Chondrocyte (in vitro differentiated cells): ENCODE results near the gene NHP2. TPM values are rescaled to one million over a fixed set of nuclear protein-coding genes. Genes with fewer than 3 reads are reported as not detected.

Source experiments
- DNase-seq: peaks from one replicate; pipeline ENCODE4 v3.0.0; 2021; ENCODE audit warnings: mixed read lengths, low spot score
- H3K27ac Mint-ChIP-seq: one replicate; pipeline ENCODE4 v1.8.0; 2021; ENCODE audit warnings: mild to moderate bottlenecking, moderate library complexity, mixed read lengths; ENCODE audit not compliant: unreplicated experiment
- H3K27me3 Mint-ChIP-seq: 2 replicates; pipeline ENCODE4 v1.8.0; 2021; ENCODE audit warnings: low read depth, mixed read lengths
- H3K36me3 Mint-ChIP-seq: 2 replicates; pipeline ENCODE4 v1.8.0; 2021; ENCODE audit warnings: low read depth, mixed read lengths
- H3K4me1 Mint-ChIP-seq: 2 replicates; pipeline ENCODE4 v1.8.0; 2021; ENCODE audit warnings: low read depth, mild to moderate bottlenecking, mixed read lengths
- H3K4me3 Mint-ChIP-seq: one replicate; pipeline ENCODE4 v1.8.0; 2021; ENCODE audit warnings: mild to moderate bottlenecking, moderate library complexity, mixed read lengths; ENCODE audit not compliant: unreplicated experiment
- H3K9me3 Mint-ChIP-seq: 2 replicates; pipeline ENCODE4 v1.8.0; 2021; ENCODE audit warnings: low read depth, mixed read lengths
- total RNA-seq: library from RNA; stranded (reverse); gene quantifications from 3 replicates; pipeline ENCODE4 v1.2.1, GENCODE V29; 2021
- TF ChIP-seq, protein P1 (sequence below): fragments of 200-600 bp; sonication (generic); IDR thresholded peaks from 2 replicates; pipeline ENCODE4 v1.5.0; 2021; ENCODE audit warnings: antibody characterized with exemption, mild to moderate bottlenecking, moderate library complexity

Gene NHP2
- total RNA-seq, 1 donor from 2014 or later, result 74.1 TPM

DNA sequence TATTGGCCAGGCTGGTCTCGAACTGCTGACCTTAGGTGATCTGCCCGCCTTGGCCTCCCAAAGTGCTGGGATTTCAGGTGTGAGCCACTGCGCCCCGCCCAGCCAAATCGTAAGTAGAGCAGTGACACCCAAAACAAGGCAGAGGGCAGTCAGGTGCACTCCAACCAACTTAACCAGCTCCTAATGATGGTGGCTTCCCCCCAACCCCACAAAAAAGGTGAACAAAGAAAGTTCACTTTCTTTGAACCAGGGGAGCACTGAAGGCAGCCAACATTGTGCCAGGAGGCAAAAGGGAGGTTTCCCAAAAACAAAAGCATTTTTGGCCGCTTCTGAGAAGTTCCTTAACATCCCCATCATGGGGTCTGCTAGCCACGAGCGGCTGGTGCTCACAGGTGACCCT lies 23.9 kb upstream of the NHP2 start:
- Mint-ChIP-seq H3K27ac (no peak overlapping the region), H3K4me1 (no peaks in the 10 kb centered on the region), H3K4me3 (no peak overlapping the region), H3K36me3 (peaks cover 1% of the 10 kb centered on the region), H3K27me3 (peaks cover 3% of the 10 kb centered on the region), H3K9me3 (peaks cover 9% of the 10 kb centered on the region)
- no peak for DNase-seq
- TF ChIP-seq, protein P1, sequence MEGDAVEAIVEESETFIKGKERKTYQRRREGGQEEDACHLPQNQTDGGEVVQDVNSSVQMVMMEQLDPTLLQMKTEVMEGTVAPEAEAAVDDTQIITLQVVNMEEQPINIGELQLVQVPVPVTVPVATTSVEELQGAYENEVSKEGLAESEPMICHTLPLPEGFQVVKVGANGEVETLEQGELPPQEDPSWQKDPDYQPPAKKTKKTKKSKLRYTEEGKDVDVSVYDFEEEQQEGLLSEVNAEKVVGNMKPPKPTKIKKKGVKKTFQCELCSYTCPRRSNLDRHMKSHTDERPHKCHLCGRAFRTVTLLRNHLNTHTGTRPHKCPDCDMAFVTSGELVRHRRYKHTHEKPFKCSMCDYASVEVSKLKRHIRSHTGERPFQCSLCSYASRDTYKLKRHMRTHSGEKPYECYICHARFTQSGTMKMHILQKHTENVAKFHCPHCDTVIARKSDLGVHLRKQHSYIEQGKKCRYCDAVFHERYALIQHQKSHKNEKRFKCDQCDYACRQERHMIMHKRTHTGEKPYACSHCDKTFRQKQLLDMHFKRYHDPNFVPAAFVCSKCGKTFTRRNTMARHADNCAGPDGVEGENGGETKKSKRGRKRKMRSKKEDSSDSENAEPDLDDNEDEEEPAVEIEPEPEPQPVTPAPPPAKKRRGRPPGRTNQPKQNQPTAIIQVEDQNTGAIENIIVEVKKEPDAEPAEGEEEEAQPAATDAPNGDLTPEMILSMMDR, result no peak

DNA sequence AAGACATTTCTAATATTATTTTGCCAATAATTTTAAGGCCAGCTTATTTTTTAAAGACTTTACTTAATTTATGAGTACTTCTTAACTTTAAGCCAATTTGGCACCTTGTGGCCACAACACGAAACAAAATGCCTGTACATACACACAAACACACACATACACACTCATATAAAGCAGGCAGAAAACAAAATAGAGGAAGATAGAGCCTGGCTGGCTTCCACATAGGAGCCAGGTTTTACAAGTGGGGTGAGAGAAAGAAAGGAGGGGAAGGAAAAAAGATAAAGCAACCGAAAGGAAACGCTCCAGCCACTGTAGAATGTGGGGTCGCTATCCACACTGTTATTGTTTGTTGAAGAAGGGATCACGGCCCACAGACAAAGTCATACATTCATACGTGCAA lies 23.1 kb upstream of the NHP2 start:
- Mint-ChIP-seq H3K4me3 (no peak overlapping the region), H3K9me3 (peaks cover 9% of the 10 kb centered on the region), H3K27ac (no peak overlapping the region), H3K36me3 (peaks cover 1% of the 10 kb centered on the region), H3K4me1 (no peaks in the 10 kb centered on the region), H3K27me3 (peaks cover 3% of the 10 kb centered on the region)
- TF ChIP-seq, protein P1, result no peak
- DNase-seq, result no peak

DNA sequence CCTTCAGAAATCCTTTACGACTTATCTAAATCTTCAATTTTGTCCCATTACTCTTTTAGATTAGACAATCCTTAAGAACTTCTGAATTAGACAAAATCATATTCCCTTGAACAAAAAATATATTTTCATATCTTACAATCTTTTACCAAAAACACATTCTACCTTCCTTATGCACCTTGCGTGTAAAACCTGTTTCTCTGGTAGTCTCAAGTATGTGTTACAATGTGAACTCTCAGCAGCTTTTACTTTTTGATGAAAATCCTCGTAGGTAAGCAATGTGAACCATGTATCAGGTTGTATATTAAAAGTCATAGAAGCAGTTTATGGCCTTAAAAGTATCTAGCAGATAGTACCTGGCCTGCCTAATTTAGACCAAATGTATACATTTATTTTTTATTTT lies 20.8 kb upstream of the NHP2 start:
- Mint-ChIP-seq H3K4me1 (no peaks in the 10 kb centered on the region), H3K4me3 (no peak overlapping the region), H3K27me3 (no peaks in the 10 kb centered on the region), H3K27ac (no peak overlapping the region), H3K36me3 (peaks cover 1% of the 10 kb centered on the region), H3K9me3 (peaks cover 5% of the 10 kb centered on the region)
- no peak for DNase-seq
- TF ChIP-seq, protein P1, result no peak

DNA sequence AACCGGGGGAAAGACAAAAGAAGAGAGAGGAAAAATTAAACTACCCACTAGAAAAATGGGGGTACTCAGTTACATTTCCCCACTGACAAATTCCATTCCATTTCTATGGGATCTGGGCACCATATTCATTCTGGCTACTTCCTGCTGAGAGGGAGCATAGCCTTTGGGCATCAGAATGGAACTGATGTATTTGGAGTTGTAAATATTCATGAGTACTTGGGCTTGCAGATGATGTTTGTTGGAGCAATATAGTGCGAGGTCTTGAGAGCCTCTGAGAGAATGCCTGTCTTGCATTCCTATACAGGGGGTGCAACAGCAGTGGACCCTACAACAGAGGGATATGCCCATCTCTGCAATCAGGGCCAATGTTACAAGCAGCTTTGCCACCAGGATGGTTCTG lies 16.8 kb upstream of the NHP2 start:
- Mint-ChIP-seq H3K36me3 (no peaks in the 10 kb centered on the region), H3K27me3 (no peaks in the 10 kb centered on the region), H3K27ac (no peak overlapping the region), H3K4me1 (no peaks in the 10 kb centered on the region), H3K9me3 (no peaks in the 10 kb centered on the region), H3K4me3 (no peak overlapping the region)
- TF ChIP-seq, protein P1, result no peak
- no peak for DNase-seq

DNA sequence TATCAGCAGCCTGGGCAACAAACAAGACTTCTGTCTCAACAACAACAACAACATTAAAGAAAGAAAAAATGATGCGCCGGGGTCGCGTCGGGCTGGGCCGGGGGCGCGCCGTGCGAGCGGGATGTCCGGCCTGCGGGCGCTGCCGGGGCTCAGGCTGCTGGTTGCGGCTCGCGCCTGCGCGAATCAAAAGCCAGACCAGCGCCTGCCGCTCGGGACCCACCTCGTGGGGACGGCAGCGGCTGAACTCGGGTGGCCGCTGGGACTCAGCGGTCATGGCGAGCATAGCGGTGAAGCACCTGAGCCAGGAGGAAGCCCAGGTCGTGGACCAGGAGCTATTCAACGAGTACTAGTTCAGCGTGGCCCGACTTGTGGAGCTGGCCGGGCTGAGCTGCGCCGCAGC lies 11.9 kb upstream of the NHP2 start:
- no peak for DNase-seq
- H3K27ac Mint-ChIP-seq, result no peak overlapping the region
- no peaks in the 10 kb centered on the region for H3K9me3 Mint-ChIP-seq
- no peak overlapping the region for H3K4me3 Mint-ChIP-seq
- H3K27me3 Mint-ChIP-seq, result peaks cover 12% of the 10 kb centered on the region
- no peaks in the 10 kb centered on the region for H3K36me3 Mint-ChIP-seq
- H3K4me1 Mint-ChIP-seq, result peaks cover 6% of the 10 kb centered on the region
- TF ChIP-seq, protein P1, result no peak
